WTC11 (cell line): ENCODE data around the gene NTPCR. TPM values are rescaled to one million over a fixed set of nuclear protein-coding genes. Genes with fewer than 3 reads are reported as not detected.
"Not testable (repeated sequence)": the region's sequence is repeated elsewhere in the genome, so short reads cannot be mapped to it uniquely, and the experiment has no call there.

ENCODE experiments used
- ATAC-seq: fragments of 200-7000 bp; cut with Tn5 transposase; 2 replicates; pipeline ENCODE4 v1.10.0; 2021; ENCODE audit warnings: mild to moderate bottlenecking, moderate library complexity
- CTCF ChIA-PET: fragments of 300-600 bp; sonication (Branson Sonifier 250); formaldehyde crosslinking; loops from one replicate; lab custom pipeline; 2021; ENCODE audit warnings: antibody characterized with exemption; lab: Charles Lee
- POLR2A ChIA-PET: fragments of 350-600 bp; sonication (Branson Sonifier 250); formaldehyde crosslinking; loops from one replicate; lab custom pipeline; 2021; ENCODE audit warnings: antibody characterized with exemption; lab: Charles Lee
- DNase-seq: peaks from one replicate; pipeline ENCODE4 v3.0.0; 2021; ENCODE audit warnings: low spot score
- H3K27ac Mint-ChIP-seq: 2 replicates; pipeline ENCODE4 v1.8.0; 2021; ENCODE audit warnings: mixed read lengths
- H3K27me3 Mint-ChIP-seq: 2 replicates; pipeline ENCODE4 v1.8.0; 2021; ENCODE audit warnings: low read depth, mild to moderate bottlenecking, moderate library complexity, mixed read lengths
- H3K36me3 Mint-ChIP-seq: 2 replicates; pipeline ENCODE4 v1.8.0; 2021; ENCODE audit warnings: mixed read lengths
- H3K4me1 Mint-ChIP-seq: 2 replicates; pipeline ENCODE4 v1.8.0; 2022; ENCODE audit warnings: mixed read lengths
- H3K4me3 Mint-ChIP-seq: 2 replicates; pipeline ENCODE4 v1.8.0; 2021; ENCODE audit warnings: mild to moderate bottlenecking, moderate library complexity, mixed read lengths
- H3K9me3 Mint-ChIP-seq: 2 replicates; pipeline ENCODE4 v1.8.0; 2021; ENCODE audit warnings: mixed read lengths
- AFF4 ChIP-seq: sonication (generic); formaldehyde crosslinking; IDR thresholded peaks from 2 replicates; pipeline ENCODE4 v1.8.1; 2023; ENCODE audit warnings: mild to moderate bottlenecking, missing genetic modification reagents, borderline replicate concordance
- CBFB ChIP-seq: sonication (generic); formaldehyde crosslinking; IDR thresholded peaks from 2 replicates; pipeline ENCODE4 v1.8.1; 2022; ENCODE audit warnings: mild to moderate bottlenecking, low read depth, missing genetic modification reagents
- E2F4 ChIP-seq: sonication (generic); formaldehyde crosslinking; IDR thresholded peaks from 2 replicates; pipeline ENCODE4 v1.8.1; 2022; ENCODE audit warnings: low read depth, mild to moderate bottlenecking, moderate library complexity, missing genetic modification reagents, borderline replicate concordance
- FOXP1 ChIP-seq: sonication (generic); formaldehyde crosslinking; IDR thresholded peaks from 2 replicates; pipeline ENCODE4 v1.8.0; 2022; ENCODE audit warnings: missing genetic modification reagents, mild to moderate bottlenecking, moderate library complexity, borderline replicate concordance
- FOXP4 ChIP-seq: sonication (generic); formaldehyde crosslinking; IDR thresholded peaks from 2 replicates; pipeline ENCODE4 v1.8.0; 2022; ENCODE audit warnings: mild to moderate bottlenecking, missing genetic modification reagents
- GTF2I ChIP-seq: fragments of 250-450 bp; sonication (Bioruptor Pico); conservative IDR thresholded peaks from 2 replicates; pipeline ENCODE4 v1.4.0; 2021; ENCODE audit warnings: mild to moderate bottlenecking
- NR1H2 ChIP-seq: sonication (generic); formaldehyde crosslinking; IDR thresholded peaks from 2 replicates; pipeline ENCODE4 v1.9.0; 2021; ENCODE audit warnings: mild to moderate bottlenecking, moderate library complexity, missing genetic modification reagents
- NR2C2 ChIP-seq: sonication (generic); formaldehyde crosslinking; IDR thresholded peaks from 2 replicates; pipeline ENCODE4 v1.8.0; 2022; ENCODE audit warnings: mild to moderate bottlenecking, missing genetic modification reagents
- NR3C1 ChIP-seq: sonication (generic); formaldehyde crosslinking; conservative IDR thresholded peaks from 2 replicates; pipeline ENCODE4 v1.8.1; 2023; ENCODE audit warnings: low read depth, mild to moderate bottlenecking, missing genetic modification reagents
- PRRX2 ChIP-seq: fragments of 250-450 bp; sonication (Bioruptor Pico); IDR thresholded peaks from 2 replicates; pipeline ENCODE4 v1.8.0; 2021; ENCODE audit warnings: mild to moderate bottlenecking
- SMAD3 ChIP-seq: sonication (generic); formaldehyde crosslinking; IDR thresholded peaks from 2 replicates; pipeline ENCODE4 v1.8.0; 2022; ENCODE audit warnings: missing genetic modification reagents, mild to moderate bottlenecking, borderline replicate concordance
- TCF7 ChIP-seq: sonication (generic); formaldehyde crosslinking; IDR thresholded peaks from 2 replicates; pipeline ENCODE4 v1.8.0; 2022; ENCODE audit warnings: mild to moderate bottlenecking, low read depth, missing genetic modification reagents, moderate library complexity
- ZSCAN18 ChIP-seq: fragments of 250-450 bp; sonication (Bioruptor Pico); IDR thresholded peaks from 2 replicates; pipeline ENCODE4 v2.1.2; 2022; ENCODE audit warnings: mild to moderate bottlenecking, moderate library complexity
- total RNA-seq: library from RNA; stranded (reverse); gene quantifications from 3 replicates; pipeline ENCODE4 v1.2.3, GENCODE V29; 2021

Gene NTPCR
- total RNA-seq, 1 experiment from 2014 or later: 102 TPM

GRCh38 chr1:232998646-232999045, 48.2 kb downstream of the NTPCR start (continued):
- no peak for TF ChIP-seq E2F4
- TF ChIP-seq, all 79 proteins: peak for 0

GRCh38 chr1:232999956-233000625, 49.7 kb downstream of the NTPCR start:
- H3K4me3 Mint-ChIP-seq: no peak overlapping the region
- H3K9me3 Mint-ChIP-seq: peaks cover 14% of the 10 kb centered on the region
- H3K36me3 Mint-ChIP-seq: peaks cover 73% of the 10 kb centered on the region
- POLR2A ChIA-PET: interaction anchor here (0.5 kb wide), 1 partner anchor 104 kb away, joined by 3 read pairs; no protein-coding TSS in a partner anchor
- no peaks in the 10 kb centered on the region for H3K27me3 Mint-ChIP-seq
- no peak for DNase-seq
- CTCF ChIA-PET: no interaction called here
- no peak overlapping the region for H3K27ac Mint-ChIP-seq
- TF ChIP-seq NR3C1 (CRISPR knock-in tag) (no peak), FOXP4 (CRISPR knock-in tag) (no peak), GTF2I (CRISPR knock-in tag) (no peak), TCF7 (no peak), NR1H2 (CRISPR knock-in tag) (no peak), AFF4 (CRISPR knock-in tag) (no peak), CBFB (CRISPR knock-in tag) (no peak), SMAD3 (CRISPR knock-in tag) (no peak)
- ATAC-seq: no peak
- 0 out of 2 replicates have a peak, but pooled peaks cover 3% of the 10 kb centered on the region for H3K4me1 Mint-ChIP-seq

GRCh38 chr1:233003638-233004037, 53.2 kb downstream of the NTPCR start:
- H3K27me3 Mint-ChIP-seq, CTCF ChIA-PET, H3K9me3 Mint-ChIP-seq, ATAC-seq, H3K4me1 Mint-ChIP-seq, H3K27ac Mint-ChIP-seq, POLR2A ChIA-PET, DNase-seq, H3K4me3 Mint-ChIP-seq: not testable (repeated sequence)
- H3K36me3 Mint-ChIP-seq: peaks cover 40% of the 10 kb centered on the region

GRCh38 chr1:233004451-233004850, 54.0 kb downstream of the NTPCR start:
- DNase-seq (no peak), ATAC-seq (no peak)
- Mint-ChIP-seq H3K27me3 (no peaks in the 10 kb centered on the region), H3K9me3 (0 out of 2 replicates have a peak, but pooled peaks cover 4% of the 10 kb centered on the region), H3K36me3 (peaks cover 34% of the 10 kb centered on the region), H3K27ac (no peak overlapping the region), H3K4me3 (no peak overlapping the region), H3K4me1 (no peaks in the 10 kb centered on the region)
- ChIA-PET CTCF (no interaction called here), POLR2A (no interaction called here)
- TF ChIP-seq NR2C2 (CRISPR knock-in tag) (no peak), TCF7 (no peak), ZSCAN18 (no peak), FOXP1 (no peak), PRRX2 (CRISPR knock-in tag) (no peak)
